Neuronal stem cell (in vitro differentiated cells): ENCODE measurements around the gene ZP4.

Experiments used
- DNase-seq: peaks from one replicate; pipeline ENCODE4 v3.0.0-alpha.2; 2013; ENCODE audit warnings: low spot score
- H2AFZ ChIP-seq: one replicate; pipeline ENCODE4 v1.6.1; 2013; ENCODE audit warnings: mild to moderate bottlenecking, low read length, inconsistent platforms
- H2AK5ac ChIP-seq: 2 replicates; pipeline ENCODE4 v1.6.1; 2013; ENCODE audit warnings: low read depth, mild to moderate bottlenecking, inconsistent platforms, low read length, moderate library complexity, mixed read lengths
- H2BK120ac ChIP-seq: 2 replicates; pipeline ENCODE4 v1.6.1; 2013; ENCODE audit warnings: low read depth, mild to moderate bottlenecking, inconsistent platforms, low read length, moderate library complexity, mixed read lengths
- H2BK12ac ChIP-seq: one replicate; pipeline ENCODE4 v1.6.1; 2013; ENCODE audit warnings: low read length, inconsistent platforms
- H2BK15ac ChIP-seq: 2 replicates; pipeline ENCODE4 v1.6.1; 2013; ENCODE audit warnings: mild to moderate bottlenecking, low read length, inconsistent platforms, mixed read lengths
- H2BK5ac ChIP-seq: one replicate; pipeline ENCODE4 v1.6.1; 2013; ENCODE audit warnings: inconsistent platforms, mild to moderate bottlenecking, low read length, moderate library complexity
- H3K14ac ChIP-seq: one replicate; pipeline ENCODE4 v1.6.1; 2013; ENCODE audit warnings: low read length, inconsistent platforms
- H3K18ac ChIP-seq: 2 replicates; pipeline ENCODE4 v1.6.1; 2013; ENCODE audit warnings: low read length, inconsistent platforms
- H3K23ac ChIP-seq: 2 replicates; pipeline ENCODE4 v1.6.1; 2013; ENCODE audit warnings: low read depth, mild to moderate bottlenecking, mixed read lengths, low read length, inconsistent platforms; ENCODE audit not compliant: poor library complexity
- H3K27ac ChIP-seq: replicated peaks from 3 replicates; pipeline ENCODE4 v1.5.1; 2013; ENCODE audit warnings: low read length, inconsistent platforms
- H3K27me3 ChIP-seq, 3 experiments: 2 replicates each; pipeline ENCODE4 v1.6.1; 2013; ENCODE audit warnings: low read length in 3 of 3, mild to moderate bottlenecking in 2 of 3, inconsistent platforms in 1 of 3, low read depth in 1 of 3, mixed read lengths in 1 of 3, moderate library complexity in 1 of 3; ENCODE audit not compliant: control insufficient read depth in 3 of 3, insufficient read depth in 3 of 3
- H3K36me3 ChIP-seq, 2 donors: replicated peaks in 1 of 2; 2 replicates each; pipeline ENCODE4 v1.6.1; 2013; ENCODE audit warnings: low read length in 2 of 2; ENCODE audit not compliant: control insufficient read depth in 2 of 2, insufficient read depth in 2 of 2
- H3K4ac ChIP-seq: 2 replicates; pipeline ENCODE4 v1.6.1; 2013; ENCODE audit warnings: inconsistent platforms, mild to moderate bottlenecking, low read length, moderate library complexity
- H3K4me1 ChIP-seq, 2 donors: 1 replicate in 1 of 2; 2 replicates in 1 of 2; pipeline ENCODE4 v1.6.1; 2013; ENCODE audit warnings: low read length in 2 of 2, low read depth in 1 of 2; ENCODE audit not compliant: control insufficient read depth in 2 of 2, insufficient read depth in 1 of 2
- H3K4me2 ChIP-seq: one replicate; pipeline ENCODE4 v1.6.1; 2013; ENCODE audit warnings: mild to moderate bottlenecking, low read length, inconsistent platforms; ENCODE audit not compliant: insufficient read depth, poor library complexity, severe bottlenecking
- H3K4me3 ChIP-seq, 2 donors: 2 replicates each; pipeline ENCODE4 v1.5.1; 2013; ENCODE audit warnings: low read length in 2 of 2, mild to moderate bottlenecking in 2 of 2, inconsistent platforms in 1 of 2, moderate library complexity in 1 of 2
- H3K79me1 ChIP-seq: one replicate; pipeline ENCODE4 v1.6.1; 2013; ENCODE audit warnings: low read depth, mild to moderate bottlenecking, inconsistent platforms, low read length, moderate library complexity
- H3K9ac ChIP-seq: one replicate; pipeline ENCODE4 v1.6.1; 2013; ENCODE audit warnings: mild to moderate bottlenecking, low read depth, low read length, inconsistent platforms; ENCODE audit not compliant: poor library complexity
- H3K9me3 ChIP-seq, 2 donors: replicated peaks in 1 of 2; 2 replicates each; pipeline versions ENCODE3 to v1.6.1; 2013; ENCODE audit warnings: low read length in 2 of 2, mild to moderate bottlenecking in 2 of 2, inconsistent platforms in 1 of 2, low read depth in 1 of 2, mixed read lengths in 1 of 2, moderate library complexity in 1 of 2; ENCODE audit not compliant: control insufficient read depth in 2 of 2, insufficient read depth in 1 of 2
- H4K8ac ChIP-seq: one replicate; pipeline ENCODE4 v1.6.1; 2013; ENCODE audit warnings: low read depth, mild to moderate bottlenecking, inconsistent platforms, low read length, moderate library complexity
- H4K91ac ChIP-seq: one replicate; pipeline ENCODE4 v1.6.1; 2013; ENCODE audit warnings: low read length, low read depth, mild to moderate bottlenecking, inconsistent platforms; ENCODE audit not compliant: poor library complexity
- WGBS, 2 donors: extraction: QIAGEN DNeasy Blood & Tissue Kit; methylation state at CpG; one replicate each; pipeline ENCODE4 v1.1.7; 2013; ENCODE audit warnings: missing lambda C conversion rate in 2 of 2, mixed read lengths in 1 of 2; ENCODE audit not compliant: insufficient read length in 2 of 2, insufficient replicate concordance in 1 of 2; ENCODE audit errors: extremely low coverage in 2 of 2; 5-methylcytosine and 5-hydroxymethylcytosine counted together

ZP4 gene

GRCh38 chr1:237901299-237901934 is 10.7 kb upstream of the ZP4 start:
- Histone ChIP-seq H3K23ac (no peak overlapping the region), H2BK15ac (no peak overlapping the region), H3K4me1 (peaks cover 0 to 2% of the 10 kb centered on the region in 2 donors), H2BK120ac (no peak overlapping the region), H4K8ac (no peak overlapping the region), H3K9me3 (no peaks in the 10 kb centered on the region), H3K9ac (no peak overlapping the region), H3K27ac (no peak overlapping the region), H3K4me3 (no peak overlapping the region), H3K18ac (no peak overlapping the region), H2AK5ac (no peak overlapping the region), H3K27me3 (no peaks in the 10 kb centered on the region), H3K79me1 (no peaks in the 10 kb centered on the region), H3K4me2 (no peak overlapping the region), H3K4ac (no peak overlapping the region), H2AFZ (no peak overlapping the region), H3K14ac (no peak overlapping the region), H2BK5ac (no peak overlapping the region), H2BK12ac (no peak overlapping the region), H4K91ac (no peak overlapping the region), H3K36me3 (no peaks in the 10 kb centered on the region)
- WGBS, 2 donors: no CpG with 5 or more reads among the region's 5 CpGs
- no peak for DNase-seq

DNA sequence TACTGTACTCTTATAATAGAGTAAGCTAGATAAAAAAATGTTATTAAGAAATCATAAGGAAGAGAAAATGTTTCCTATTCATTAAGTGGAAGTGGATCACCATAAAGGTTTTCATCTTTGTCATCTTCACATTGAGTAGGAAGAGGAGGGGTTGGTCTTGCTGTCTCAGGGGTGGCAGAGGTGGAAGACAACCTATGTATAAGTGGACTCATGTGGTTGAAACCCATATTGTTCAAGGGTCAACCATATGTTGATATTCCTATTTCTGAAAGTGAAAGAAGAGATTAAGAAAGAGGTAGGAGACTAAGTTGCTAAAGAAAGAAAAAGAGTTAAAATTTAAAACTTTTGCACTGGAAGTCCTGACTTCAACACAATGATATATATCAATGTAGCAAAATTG is 4.9 kb upstream of the ZP4 start:
- H3K18ac ChIP-seq: no peak overlapping the region
- H2BK12ac ChIP-seq: no peak overlapping the region
- H3K79me1 ChIP-seq: no peaks in the 10 kb centered on the region
- no peak for DNase-seq
- no peak overlapping the region for H2AK5ac ChIP-seq
- H4K8ac ChIP-seq: no peak overlapping the region
- no peak overlapping the region for H3K14ac ChIP-seq
- H2BK120ac ChIP-seq: no peak overlapping the region
- H3K4me2 ChIP-seq: no peak overlapping the region
- no peak overlapping the region for H3K4me3 ChIP-seq
- H4K91ac ChIP-seq: no peak overlapping the region
- H3K9ac ChIP-seq: no peak overlapping the region
- no peak overlapping the region for H3K27ac ChIP-seq
- H3K27me3 ChIP-seq: no peaks in the 10 kb centered on the region
- no peak overlapping the region for H3K4ac ChIP-seq
- no peak overlapping the region for H3K23ac ChIP-seq
- no peak overlapping the region for H2BK15ac ChIP-seq
- H3K4me1 ChIP-seq: no peaks in the 10 kb centered on the region
- H3K36me3 ChIP-seq: no peaks in the 10 kb centered on the region
- H2AFZ ChIP-seq: no peak overlapping the region
- no peaks in the 10 kb centered on the region for H3K9me3 ChIP-seq
- H2BK5ac ChIP-seq: no peak overlapping the region

- Histone ChIP-seq H3K27me3 (no peaks in the 10 kb centered on the region), H3K9ac (no peak overlapping the region), H3K4me3 (no peak overlapping the region), H3K14ac (no peak overlapping the region), H3K27ac (no peak overlapping the region), H3K79me1 (no peaks in the 10 kb centered on the region), H2BK120ac (no peak overlapping the region), H3K18ac (no peak overlapping the region), H3K4ac (no peak overlapping the region), H4K8ac (no peak overlapping the region), H2BK12ac (no peak overlapping the region), H2BK5ac (no peak overlapping the region), H4K91ac (no peak overlapping the region), H3K9me3 (no peaks in the 10 kb centered on the region), H2BK15ac (no peak overlapping the region), H2AK5ac (no peak overlapping the region), H2AFZ (no peak overlapping the region), H3K23ac (no peak overlapping the region), H3K4me1 (peaks cover 0 to 2% of the 10 kb centered on the region in 2 donors), H3K4me2 (no peak overlapping the region), H3K36me3 (no peaks in the 10 kb centered on the region)
- no CpG with 5 or more reads among the region's 3 CpGs for WGBS, 2 donors
- DNase-seq: no peak
Measured at GRCh38 chr1:237894131-237894530, 3.4 kb upstream of the ZP4 start.

GRCh38 chr1:237891979-237892378 is 1.3 kb upstream of the ZP4 start:
- no peak overlapping the region for H3K23ac ChIP-seq
- no peak overlapping the region for H3K4ac ChIP-seq
- no peaks in the 10 kb centered on the region for H3K9me3 ChIP-seq
- no peaks in the 10 kb centered on the region for H3K79me1 ChIP-seq
- no peak overlapping the region for H4K8ac ChIP-seq
- H2BK15ac ChIP-seq: no peak overlapping the region
- H2AFZ ChIP-seq: no peak overlapping the region
- no peak overlapping the region for H3K18ac ChIP-seq
- H3K9ac ChIP-seq: no peak overlapping the region
- peaks cover 0 to 2% of the 10 kb centered on the region in 2 donors for H3K4me1 ChIP-seq
- no peak overlapping the region for H2BK12ac ChIP-seq
- no peak for DNase-seq
- H4K91ac ChIP-seq: no peak overlapping the region
- H3K4me3 ChIP-seq: no peak overlapping the region
- H3K36me3 ChIP-seq: no peaks in the 10 kb centered on the region
- H2AK5ac ChIP-seq: no peak overlapping the region
- H3K27me3 ChIP-seq: no peaks in the 10 kb centered on the region
- no peak overlapping the region for H2BK5ac ChIP-seq
- no peak overlapping the region for H3K4me2 ChIP-seq
- H3K27ac ChIP-seq: no peak overlapping the region
- H2BK120ac ChIP-seq: no peak overlapping the region
- WGBS, 2 donors: no CpG with 5 or more reads among the region's 3 CpGs
- H3K14ac ChIP-seq: no peak overlapping the region
